GM19468 (cell line): ENCODE data around the gene ZNF335.
"Not testable (repeated sequence)": the region's sequence is repeated elsewhere in the genome, so short reads cannot be mapped to it uniquely, and the experiment has no call there.

Experiments used
- ATAC-seq: cut with Tn5 transposase; IDR thresholded peaks from one replicate; pipeline ENCODE4 v1.9.1; 2021; ENCODE audit warnings: mild to moderate bottlenecking, moderate library complexity, moderate number of reproducible peaks; ENCODE audit not compliant: unreplicated experiment; ENCODE audit errors: extremely low read depth

ZNF335 gene

DNA sequence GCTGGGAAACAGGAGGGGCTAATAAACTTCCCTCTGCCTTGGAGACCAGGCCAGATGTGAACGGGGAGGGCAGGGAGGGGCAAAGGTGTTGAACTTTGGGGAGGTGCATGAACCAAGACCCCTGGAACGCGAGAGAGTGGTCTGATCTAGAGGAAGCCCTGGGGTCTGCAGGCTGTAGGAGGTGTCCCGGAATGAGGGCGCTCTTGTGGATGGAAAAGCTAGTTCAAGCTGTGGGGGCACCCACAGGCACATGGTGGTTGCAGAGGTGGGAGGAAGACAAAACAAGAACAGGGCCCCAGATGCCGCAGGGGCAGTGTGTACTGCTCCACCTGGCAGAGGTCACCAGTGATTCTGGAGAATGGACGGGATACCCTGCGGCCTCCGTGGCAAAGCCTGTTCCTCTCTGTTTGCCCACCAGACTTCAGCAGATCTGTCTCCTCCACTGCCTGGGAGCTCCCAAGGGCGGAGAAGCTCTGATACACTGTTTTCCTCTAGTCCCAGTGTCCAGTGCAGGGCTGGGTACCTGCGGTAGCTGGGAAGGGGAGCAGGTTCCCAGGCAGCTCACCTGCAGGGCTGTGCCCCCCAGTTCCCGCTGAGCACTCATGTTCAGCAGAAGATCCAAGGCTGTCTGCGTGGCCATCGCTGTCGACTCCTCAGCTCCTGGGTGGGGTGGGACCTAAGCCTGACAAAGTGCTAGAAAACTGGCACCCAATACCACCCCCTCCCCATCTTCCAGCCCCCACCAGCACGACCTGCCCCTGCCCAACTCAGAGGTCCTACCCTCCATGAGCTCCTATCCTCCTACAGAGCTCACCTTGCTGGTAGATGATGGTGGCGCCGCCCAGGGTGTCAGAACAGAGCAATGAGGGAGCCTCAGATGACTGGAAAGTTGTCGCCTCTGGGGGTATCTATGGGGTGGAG is 14.7 kb downstream of the ZNF335 start:
- ATAC-seq, result no peak

DNA sequence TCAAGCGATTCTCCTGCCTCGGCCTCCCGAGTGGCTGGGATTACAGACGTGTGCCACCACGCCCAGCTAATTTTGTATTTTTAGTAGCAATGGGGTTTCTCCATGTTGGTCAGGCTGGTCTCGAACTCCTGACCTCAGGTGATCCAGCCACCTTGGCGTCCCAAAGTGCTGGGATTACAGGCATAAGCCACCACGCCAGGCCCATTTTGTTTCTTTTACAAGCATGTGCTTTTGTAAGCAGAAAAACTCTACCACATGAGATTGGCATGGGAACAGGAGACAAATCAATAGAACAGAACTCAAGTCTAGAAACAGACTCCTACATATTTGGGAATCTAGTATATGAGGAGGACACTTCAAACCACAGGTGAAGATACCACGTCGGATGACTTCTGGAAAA is 15.7 kb downstream of the ZNF335 start:
- not testable (repeated sequence) for ATAC-seq

DNA sequence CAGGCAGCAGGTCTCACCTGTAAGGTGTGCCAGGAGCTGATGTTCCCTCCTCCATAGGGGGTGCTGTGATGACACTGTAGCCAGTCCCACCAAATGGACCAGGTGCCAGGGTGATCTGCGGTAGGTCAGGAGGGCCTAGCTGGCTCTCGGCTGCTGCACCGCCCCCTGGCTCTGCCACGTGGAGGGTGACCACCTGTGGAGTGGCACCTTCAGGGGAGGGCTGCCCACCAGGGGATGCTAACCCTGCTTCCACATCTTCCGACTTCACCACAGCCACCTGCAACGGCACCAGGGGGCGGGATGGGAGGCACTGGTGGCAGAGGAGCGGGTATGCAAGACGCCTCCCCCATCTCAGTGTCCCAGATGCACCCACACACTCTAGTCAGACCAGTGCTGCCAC is 18.3 kb downstream of the ZNF335 start:
- ATAC-seq, result no peak

DNA sequence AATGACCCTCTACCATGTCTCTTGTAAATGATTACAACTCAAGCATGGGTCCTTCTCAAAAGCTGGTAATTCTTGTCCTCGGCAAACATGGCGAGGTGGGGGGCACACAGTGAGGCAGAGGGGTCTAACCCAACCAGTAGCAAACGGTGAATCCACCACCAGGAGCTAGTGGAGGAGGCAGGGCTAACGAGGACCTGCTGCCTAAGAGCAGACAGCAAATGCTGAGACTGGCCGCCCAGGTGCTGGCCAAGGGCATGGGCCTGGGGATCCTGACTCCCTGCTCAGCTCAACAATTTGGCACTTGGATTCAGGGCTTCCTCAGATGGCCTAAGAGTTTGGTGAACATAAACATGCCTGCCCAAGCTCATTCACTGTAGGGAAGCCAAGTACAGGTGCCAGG is 19.1 kb downstream of the ZNF335 start:
- no peak for ATAC-seq

DNA sequence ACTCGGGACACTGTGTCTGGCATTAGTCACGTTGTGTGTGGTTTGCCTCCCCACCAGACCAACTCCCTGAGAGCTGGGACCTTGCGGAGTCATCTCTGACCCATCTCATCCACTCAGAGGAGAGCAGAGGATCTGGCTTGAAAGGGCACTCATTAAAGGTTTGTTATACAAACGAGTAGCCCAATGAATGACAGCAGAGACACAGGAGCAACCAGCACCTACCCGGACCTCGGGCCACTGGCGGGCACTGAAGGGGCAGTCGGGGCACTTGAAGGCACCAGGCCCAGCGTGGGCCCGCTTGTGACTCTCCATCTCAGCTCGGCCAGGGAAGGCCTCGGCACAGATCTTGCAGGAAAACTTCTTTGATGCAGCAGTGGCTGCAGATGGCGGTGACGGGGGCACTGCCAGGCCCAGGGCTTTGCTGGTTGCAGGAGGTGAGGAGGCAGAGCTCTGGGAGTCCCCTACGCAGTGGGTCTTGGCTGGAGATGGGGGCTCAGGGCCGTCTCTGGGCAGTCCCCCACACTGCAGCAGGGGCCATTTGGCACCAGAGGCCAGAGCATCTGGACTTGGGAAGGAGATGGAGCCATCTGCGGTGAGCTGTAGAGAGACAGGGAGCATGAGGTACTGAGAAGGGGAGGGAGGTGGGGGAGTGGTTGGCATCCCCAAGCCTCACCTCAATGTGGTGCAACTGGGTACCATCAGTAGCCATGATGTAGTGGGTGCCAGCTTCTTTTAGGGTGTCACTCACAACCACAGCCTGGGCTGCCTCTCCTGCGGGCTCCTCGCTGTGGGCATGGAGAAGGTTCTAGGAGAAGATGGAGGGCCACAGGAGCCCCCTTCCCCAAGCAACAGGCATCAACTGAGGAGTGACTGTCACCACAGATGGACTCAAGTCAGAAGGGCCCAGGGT is 19.8 kb downstream of the ZNF335 start:
- ATAC-seq, result no peak

DNA sequence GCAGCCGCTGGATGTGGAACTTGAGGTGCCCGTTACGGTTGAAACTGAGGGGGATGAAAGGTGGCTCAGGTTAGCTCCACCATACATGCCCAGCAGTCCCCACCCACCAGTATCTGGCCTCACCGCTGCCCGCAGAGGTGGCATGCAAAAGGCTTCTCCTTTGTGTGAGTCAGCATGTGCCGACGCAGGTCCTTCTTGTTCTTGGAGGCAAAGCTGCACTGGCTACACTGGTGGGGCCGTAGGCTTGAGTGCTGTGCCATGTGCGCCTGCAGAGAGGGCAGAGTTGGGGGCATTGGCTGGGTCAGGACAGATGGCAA is 21.7 kb downstream of the ZNF335 start:
- ATAC-seq, result no peak

DNA sequence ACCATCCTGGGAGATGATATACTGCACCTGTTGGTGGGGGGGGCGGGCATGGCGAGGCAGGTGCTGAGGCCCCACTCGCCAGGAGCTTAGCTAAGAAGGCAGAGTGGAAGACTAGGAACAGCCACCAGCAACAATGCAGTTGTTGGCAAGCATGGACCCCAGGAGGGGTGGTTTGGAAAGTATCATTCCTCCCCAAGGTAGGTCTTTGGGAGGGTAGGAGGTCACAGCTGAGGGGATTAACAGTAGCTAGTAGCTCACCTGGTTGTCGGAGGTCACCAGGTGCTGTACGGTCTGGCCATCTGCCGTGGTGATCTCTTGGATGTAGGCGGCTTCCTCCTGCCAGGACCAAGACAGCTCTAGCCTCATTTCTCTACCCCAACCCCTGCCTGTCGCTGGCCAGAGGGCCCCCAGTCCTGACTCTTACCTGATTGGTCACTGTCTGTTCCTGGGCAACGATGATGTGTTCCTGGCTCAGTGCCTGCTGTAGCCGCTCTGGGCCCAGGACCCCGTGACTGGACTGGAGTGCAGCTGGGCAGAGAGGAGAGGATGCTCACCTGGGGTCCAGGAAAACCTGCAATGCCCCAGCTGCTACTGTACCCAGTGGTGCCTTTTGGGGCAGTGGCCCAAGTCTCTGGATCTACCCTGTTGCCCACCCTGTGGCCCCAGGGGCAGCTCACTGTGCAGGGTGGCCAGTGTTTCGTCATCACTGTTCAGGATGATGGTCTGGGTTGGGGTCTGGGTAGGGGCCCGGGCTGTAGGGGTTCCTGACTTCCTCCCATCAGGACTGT is 22.3 kb downstream of the ZNF335 start:
- no peak for ATAC-seq

DNA sequence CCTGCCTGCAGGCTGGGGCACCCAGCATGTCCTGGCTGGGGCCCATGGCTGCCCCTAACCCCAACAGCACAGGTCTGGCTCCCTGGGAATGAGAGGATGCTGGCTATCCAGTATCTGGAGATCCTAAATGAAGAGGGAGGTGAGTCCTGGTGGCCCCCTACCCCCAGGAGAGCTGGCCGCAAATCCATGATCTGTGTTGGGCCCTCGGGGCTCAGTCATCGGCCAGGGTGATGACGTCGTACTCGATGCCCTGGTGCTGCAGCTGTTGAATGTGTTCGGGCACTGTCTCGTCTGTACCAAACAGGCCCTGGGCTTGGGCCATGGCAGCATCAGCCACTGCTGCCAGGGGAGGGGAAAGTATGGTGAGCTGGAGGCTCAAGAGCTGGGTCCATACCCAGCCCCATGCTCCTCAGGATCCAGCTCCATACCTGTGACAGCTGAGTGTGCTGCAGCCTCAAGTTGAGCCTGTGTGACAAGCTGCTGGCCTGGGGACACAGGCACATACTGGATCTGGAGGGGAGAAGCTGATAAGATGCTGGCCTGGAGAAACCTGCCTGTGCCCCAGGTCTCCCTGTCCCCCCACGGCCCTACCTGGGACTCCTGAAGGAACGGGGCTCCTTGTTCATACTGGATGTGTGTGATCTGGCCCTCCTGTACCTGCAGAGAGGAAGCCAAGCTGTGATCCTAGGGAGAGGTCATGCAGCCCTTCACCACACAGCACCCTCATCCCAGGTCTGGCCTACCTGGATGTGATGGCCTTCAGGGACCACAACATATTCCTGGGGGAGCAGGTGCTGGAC is 23.1 kb downstream of the ZNF335 start:
- no peak for ATAC-seq

DNA sequence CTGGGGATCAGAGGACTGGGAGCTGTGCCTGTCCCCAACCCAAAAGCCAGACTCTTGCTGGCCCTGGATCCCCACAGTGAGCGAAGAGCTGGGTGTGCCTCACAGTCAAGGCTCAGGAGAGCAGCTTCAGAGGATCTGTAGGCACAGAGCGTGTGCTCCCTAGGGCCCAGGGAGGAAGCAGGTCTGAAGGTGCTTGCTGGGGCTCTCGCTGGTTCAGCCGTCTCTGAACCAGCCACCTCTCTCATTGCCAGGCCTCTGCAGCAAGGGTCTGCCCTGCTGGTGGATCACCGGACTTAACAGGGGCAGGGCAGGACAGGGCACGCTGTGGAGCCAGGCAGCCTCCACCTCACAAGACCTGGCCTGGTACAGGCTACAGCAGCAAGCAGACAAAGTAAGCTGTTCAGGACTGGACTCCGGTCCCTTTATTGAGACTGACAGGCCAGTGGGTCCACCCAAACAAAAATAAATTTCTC is 23.7 kb downstream of the ZNF335 start:
- ATAC-seq, result no peak

DNA sequence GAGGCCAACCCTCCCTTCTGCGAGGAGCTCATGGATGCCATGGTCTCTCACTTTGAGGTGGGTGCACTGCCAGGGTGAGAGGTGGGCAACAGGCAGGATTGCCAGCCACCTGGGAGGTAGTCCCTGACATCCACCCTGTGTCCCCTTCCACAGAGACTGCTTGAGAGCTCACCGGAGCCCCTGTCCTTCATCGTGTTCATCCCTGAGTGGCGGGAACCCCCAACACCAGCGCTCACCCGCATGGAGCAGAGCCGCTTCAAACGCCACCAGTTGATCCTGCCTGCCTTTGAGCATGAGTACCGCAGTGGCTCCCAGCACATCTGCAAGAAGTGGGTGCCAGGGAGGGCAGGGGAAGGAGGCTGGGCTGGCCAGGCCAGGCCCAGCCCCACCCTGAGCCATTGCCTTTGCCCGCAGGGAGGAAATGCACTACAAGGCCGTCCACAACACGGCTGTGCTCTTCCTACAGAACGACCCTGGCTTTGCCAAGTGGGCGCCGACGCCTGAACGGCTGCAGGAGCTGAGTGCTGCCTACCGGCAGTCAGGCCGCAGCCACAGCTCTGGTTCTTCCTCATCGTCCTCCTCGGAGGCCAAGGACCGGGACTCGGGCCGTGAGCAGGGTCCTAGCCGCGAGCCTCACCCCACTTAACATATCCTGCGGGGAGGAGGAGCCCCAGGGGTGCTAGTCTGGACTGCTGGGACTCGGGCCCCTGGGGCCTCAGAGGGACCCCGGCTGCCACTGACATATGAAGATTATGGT is 24.7 kb downstream of the ZNF335 start:
- no peak for ATAC-seq

DNA sequence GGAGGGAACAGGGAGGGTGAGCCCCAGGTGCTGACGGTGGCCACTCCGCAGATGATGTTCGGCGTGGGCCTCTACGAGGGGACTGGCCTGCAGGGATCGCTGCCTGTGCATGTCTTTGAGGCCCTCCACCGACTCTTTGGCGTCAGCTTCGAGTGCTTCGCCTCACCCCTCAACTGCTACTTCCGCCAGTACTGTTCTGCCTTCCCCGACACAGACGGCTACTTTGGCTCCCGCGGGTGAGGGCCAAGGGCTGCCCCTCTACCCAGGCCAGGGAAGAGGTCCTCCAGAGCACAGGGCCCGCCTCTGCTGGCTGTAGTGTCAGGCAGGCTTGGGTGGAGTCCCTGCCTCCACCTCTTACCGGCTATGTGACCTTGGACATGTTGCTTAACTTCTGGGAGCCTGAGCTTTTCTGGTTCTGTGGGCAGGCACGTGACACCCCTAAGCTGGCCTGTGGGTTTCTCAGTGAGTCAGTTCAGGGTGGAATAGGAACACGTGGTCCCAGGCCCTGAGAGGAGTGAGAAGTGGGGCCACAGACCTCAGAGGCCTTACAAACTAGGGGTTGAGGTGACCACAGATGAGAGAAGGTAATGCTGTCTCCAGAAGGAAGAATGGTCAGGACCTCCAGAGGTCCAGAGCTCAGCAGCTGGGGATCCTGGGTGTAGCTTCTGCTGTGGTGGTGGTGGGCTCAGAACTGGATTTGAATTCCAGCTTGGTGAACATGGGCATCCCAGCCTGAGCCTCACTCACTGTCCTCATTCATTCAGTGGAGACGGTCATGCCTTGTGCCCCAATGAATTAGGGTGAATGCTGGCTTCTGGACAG is 25.6 kb downstream of the ZNF335 start:
- no peak for ATAC-seq

DNA sequence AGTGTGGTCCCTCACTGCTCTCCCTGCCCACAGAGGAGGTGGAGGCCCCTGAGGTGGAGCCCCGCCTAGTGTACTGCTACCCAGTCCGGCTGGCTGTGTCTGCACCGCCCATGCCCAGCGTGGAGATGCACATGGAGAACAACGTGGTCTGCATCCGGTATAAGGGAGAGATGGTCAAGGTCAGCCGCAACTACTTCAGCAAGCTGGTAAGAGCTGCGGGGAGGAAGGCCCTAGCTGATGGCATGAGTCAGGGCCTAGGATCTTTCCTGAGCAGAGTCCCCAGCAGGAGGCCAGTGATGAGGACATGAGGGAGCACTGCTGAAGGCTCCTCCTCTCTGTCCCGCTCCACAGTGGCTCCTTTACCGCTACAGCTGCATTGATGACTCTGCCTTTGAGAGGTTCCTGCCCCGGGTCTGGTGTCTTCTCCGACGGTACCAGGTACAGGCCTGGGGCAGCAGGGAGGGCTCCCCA is 26.3 kb downstream of the ZNF335 start:
- ATAC-seq, result no peak

DNA sequence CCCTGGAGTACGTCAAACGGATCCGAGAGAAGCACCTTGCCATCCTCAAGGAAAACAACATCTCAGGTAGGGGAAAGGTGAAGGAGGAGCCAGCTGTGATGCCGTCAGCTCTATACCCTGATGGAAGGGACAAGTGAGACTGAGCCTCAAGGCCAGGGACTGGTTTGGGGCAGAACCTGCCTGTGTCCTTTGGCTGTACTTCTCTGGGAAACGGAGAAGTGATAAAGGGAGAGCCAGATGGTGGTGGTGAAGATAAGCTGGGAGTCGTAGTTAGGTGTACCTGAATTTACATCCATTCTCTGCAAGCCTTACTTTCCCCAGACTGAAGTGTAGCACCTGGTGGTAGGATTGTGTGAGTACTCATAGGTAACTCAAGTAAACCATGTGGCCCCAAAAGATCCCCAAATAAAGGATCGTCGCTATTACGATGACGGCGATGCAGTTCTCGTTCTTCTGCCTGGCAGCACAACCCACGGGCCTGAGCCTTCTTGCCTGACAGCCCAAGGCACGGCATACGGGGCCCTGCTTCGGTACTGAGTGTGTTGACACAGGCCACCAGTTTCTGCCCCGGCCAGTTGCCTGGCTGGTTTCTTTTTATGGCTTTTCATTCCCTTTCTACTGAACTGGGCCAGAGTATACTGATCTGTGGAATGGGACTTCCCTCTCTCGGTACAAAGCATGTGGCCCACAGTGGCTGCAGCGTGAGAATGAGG is 26.9 kb downstream of the ZNF335 start:
- no peak for ATAC-seq

DNA sequence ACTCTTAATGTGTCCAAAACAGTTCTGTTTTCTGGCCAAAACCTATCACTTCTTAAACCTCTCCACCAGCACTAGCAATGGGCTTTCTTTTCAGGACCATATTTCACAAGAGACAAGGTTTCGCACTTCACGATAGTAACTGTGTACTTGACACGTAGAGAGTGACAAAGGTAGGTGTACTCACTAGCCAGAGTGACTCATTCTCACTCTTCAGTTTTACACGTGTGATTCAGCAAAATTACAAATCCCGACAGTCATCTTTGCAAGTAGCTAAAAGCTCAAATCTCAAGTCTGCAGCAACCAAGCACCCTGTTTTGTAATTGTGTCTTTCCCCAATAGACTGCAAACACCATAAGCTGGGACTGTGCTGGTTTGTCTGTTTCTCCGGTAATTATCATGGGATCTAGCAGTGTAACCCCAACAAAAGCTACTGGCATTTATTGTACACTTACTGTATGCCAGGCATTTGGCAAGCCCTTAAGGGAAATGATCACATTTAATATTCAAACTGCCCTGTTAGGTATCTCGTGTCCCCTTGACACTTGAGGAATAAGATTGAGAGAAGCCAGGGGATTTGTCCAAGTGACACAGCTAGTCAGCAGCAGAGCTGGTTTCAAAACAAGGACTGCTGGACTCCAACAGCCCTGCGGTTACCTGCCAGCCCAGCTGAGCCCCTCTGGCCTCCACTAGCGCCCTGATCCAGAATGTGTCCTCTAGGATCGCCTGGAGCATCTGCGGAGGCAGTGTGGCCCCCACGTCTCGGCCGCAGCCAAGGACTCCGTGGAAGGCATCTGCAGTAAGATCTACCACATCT is 27.6 kb downstream of the ZNF335 start:
- ATAC-seq, result no peak

DNA sequence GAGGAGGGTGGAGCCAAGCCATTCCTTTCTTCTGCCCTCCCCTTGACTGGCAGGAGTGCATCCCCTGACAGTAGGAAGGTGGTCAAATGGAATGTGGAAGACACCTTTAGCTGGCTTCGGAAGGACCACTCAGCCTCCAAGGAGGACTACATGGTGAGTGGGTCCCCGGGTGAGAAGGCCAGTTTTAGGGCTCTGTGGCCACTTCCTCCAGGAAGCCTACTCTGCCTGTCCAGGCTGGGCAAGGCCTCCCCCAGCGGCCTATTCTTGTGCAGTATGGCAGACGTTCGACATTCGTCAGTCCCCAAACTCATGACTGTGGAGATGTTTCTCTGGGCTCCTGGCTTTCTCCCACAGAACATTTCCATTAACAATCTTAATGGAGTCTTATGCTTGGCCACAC is 28.4 kb downstream of the ZNF335 start:
- ATAC-seq, result no peak

DNA sequence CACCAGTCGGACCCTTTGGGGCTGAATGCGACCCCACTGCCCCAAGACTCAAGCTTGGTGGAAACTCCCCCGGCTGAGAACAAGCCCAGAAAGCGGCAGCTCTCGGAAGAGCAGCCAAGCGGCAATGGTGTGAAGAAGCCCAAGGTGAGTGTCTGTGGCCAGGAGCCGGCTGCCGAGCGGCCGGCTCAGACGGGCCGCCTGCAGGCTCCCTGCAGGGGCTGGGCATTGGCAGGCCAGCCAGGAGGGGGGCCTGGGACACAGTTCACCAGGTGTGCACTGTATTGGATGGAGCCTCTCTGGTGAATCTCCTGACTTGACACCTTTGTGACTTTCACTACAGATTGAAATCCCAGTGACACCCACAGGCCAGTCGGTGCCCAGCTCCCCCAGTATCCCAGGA is 31.5 kb downstream of the ZNF335 start:
- ATAC-seq, result no peak

DNA sequence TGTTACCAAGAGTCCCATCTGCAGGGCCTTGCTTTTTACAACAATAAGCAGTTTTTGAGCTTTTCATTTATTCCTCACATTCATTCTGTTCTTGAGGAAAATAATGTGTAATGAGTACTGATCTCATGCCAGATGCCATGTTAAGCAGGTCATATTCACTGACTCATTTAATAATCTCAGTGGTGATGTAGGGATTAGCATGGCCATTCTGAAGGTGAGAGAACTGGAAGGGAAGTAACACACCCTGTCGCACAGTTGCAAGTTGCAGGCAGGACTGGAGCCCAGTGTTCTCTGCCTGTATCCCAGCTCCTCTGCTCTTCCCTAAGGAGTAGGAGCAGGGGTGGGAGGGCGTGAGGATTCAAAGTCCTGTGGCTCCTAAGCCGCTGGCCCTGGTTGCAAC is 31.9 kb downstream of the ZNF335 start:
- no peak for ATAC-seq
